ENCODE results near the gene PDXP. TPM values are rescaled to one million over a fixed set of nuclear protein-coding genes. Genes with fewer than 3 reads are reported as not detected.
A peak's percentile ranks its signal among the peaks of the same experiment; 100 is the strongest.

Gene PDXP
- total and polyA plus RNA-seq, 7 donors: 7.5 to 51.1 (median 12.8) TPM

DNA sequence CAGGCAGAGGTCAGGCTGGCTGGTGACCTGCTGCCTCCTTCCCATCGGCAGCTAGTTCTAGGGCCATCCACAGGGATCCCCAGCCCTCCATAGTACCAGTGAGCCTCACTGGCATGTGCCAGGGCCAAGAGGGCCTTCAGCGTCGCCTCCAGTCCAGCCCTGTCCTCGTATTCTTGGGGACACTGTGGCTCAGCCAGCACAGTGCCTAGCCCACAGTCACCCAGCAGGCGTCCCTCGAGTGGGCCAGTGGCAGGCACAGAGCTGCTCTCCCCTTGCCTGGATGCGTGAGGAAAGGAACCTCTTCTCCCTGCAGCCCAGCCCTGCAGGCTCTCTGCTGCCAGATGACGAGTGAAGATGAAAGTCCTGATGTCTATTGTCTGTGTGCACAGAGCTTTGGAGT, 29.7 kb upstream of the PDXP start:
- Histone ChIP-seq H3K27me3 (no peaks in the 10 kb centered on the region), H3K4me1 (peaks cover 0 to 57% (median 44%) of the 10 kb centered on the region in 4 donors), H3K9me3 (no peaks in the 10 kb centered on the region), H3K4me3 (no peak overlapping the region), H3K36me3 (peaks cover 5 to 44% (median 12%) of the 10 kb centered on the region in 4 donors), H3K27ac (peak overlapping the region in 1 of 4 donors; percentile 91)
- DNase-seq: no peak
- intact Hi-C loops (cut with DNase I): loop anchor here (5.0 to 10.0 kb wide), 2 partner anchors 163 to 326 kb away; partner anchors contain the start of genes C22orf23 and POLR2F
- TF ChIP-seq POLR2AphosphoS5 (IDR thresholded peaks at IDR 0.05) (no peak), EP300 (IDR thresholded peaks at IDR 0.05) (no peak), CTCF (IDR thresholded peaks at IDR 0.05) (no peak), POLR2A (IDR thresholded peaks at IDR 0.05) (no peak)
- 92 to 94% methylated on average over 8 of the region's 8 CpGs for WGBS, 2 donors

GRCh38 chr22:37629928-37630327, 28.6 kb upstream of the PDXP start:
- no peaks in the 10 kb centered on the region for H3K27me3 ChIP-seq
- no peak overlapping the region for H3K27ac ChIP-seq
- intact Hi-C loops (cut with DNase I): loop anchor here (5.0 to 10.0 kb wide), 2 partner anchors 162 to 325 kb away; partner anchors contain the start of genes C22orf23 and POLR2F
- H3K9me3 ChIP-seq: no peaks in the 10 kb centered on the region
- DNase-seq: no peak
- H3K36me3 ChIP-seq: peaks cover 5 to 44% (median 12%) of the 10 kb centered on the region in 4 donors
- TF ChIP-seq EP300 (IDR thresholded peaks at IDR 0.05) (no peak), POLR2A (IDR thresholded peaks at IDR 0.05) (no peak), CTCF (IDR thresholded peaks at IDR 0.05) (no peak), POLR2AphosphoS5 (IDR thresholded peaks at IDR 0.05) (no peak)
- H3K4me3 ChIP-seq: no peak overlapping the region
- H3K4me1 ChIP-seq: peaks cover 2 to 57% (median 49%) of the 10 kb centered on the region in 4 donors
- WGBS, 2 donors: 90 to 91% methylated on average over 10 of the region's 10 CpGs

GRCh38 chr22:37630839-37631435, 27.6 kb upstream of the PDXP start:
- intact Hi-C loops (cut with DNase I): no loop called here
- H3K9me3 ChIP-seq: no peaks in the 10 kb centered on the region
- H3K4me1 ChIP-seq: peaks cover 2 to 50% (median 45%) of the 10 kb centered on the region in 4 donors
- H3K27me3 ChIP-seq: no peaks in the 10 kb centered on the region
- no peak overlapping the region for H3K4me3 ChIP-seq
- H3K27ac ChIP-seq: no peak overlapping the region
- peaks cover 5 to 44% (median 12%) of the 10 kb centered on the region in 4 donors for H3K36me3 ChIP-seq
- peak; percentile 64 for DNase-seq
- no peak for TF ChIP-seq CTCF (IDR thresholded peaks at IDR 0.05)
- WGBS, 2 donors: 95 to 97% methylated on average over 9 of the region's 9 CpGs

- Histone ChIP-seq H3K27ac (peak overlapping the region in 1 of 4 donors; percentile 5), H3K4me1 (peaks cover 2 to 43% (median 40%) of the 10 kb centered on the region in 4 donors), H3K4me3 (no peak overlapping the region), H3K9me3 (no peaks in the 10 kb centered on the region), H3K27me3 (no peaks in the 10 kb centered on the region), H3K36me3 (peaks cover 5 to 44% (median 12%) of the 10 kb centered on the region in 4 donors)
- TF ChIP-seq POLR2AphosphoS5 (IDR thresholded peaks at IDR 0.05) (no peak), EP300 (IDR thresholded peaks at IDR 0.05) (no peak), CTCF (IDR thresholded peaks at IDR 0.05) (no peak), POLR2A (IDR thresholded peaks at IDR 0.05) (no peak)
- DNase-seq: no peak
- intact Hi-C loops (cut with DNase I): no loop called here
- WGBS, 2 donors: 91 to 93% methylated on average over 19 of the region's 19 CpGs
Measured at GRCh38 chr22:37631448-37632173, 26.9 kb upstream of the PDXP start.

Data from sigmoid colon (tissue), 7 donors.